H1 (cell line): ENCODE measurements around the gene PRXL2A.

ENCODE experiments used
- CTCF ChIP-seq, 3 experiments: IDR thresholded peaks; 1 replicate in 2 of 3; 2 replicates in 1 of 3; pipeline versions ENCODE4 v1.5.1 to v1.6.1; 2011; ENCODE audit warnings: low read length in 3 of 3, mild to moderate bottlenecking in 3 of 3, inconsistent platforms in 2 of 3, low read depth in 1 of 3, moderate library complexity in 1 of 3; ENCODE audit not compliant: insufficient read depth in 1 of 3; ENCODE audit errors: control extremely low read depth in 1 of 3
- EP300 ChIP-seq, 2 experiments: IDR thresholded peaks; 1 replicate in 1 of 2; 2 replicates in 1 of 2; pipeline ENCODE4 v1.6.1; 2011 to 2012; ENCODE audit warnings: low read depth in 2 of 2, low read length in 2 of 2, mild to moderate bottlenecking in 2 of 2, borderline replicate concordance in 1 of 2, inconsistent platforms in 1 of 2, moderate library complexity in 1 of 2
- EZH2 ChIP-seq: fragments of 200-600 bp; sonication (generic); IDR thresholded peaks from 2 replicates; pipeline ENCODE4 v1.7.1; 2012; ENCODE audit warnings: low read depth, mild to moderate bottlenecking, moderate library complexity, low read length, inconsistent platforms; ENCODE audit not compliant: severe bottlenecking
- JUND ChIP-seq: IDR thresholded peaks from 2 replicates; pipeline ENCODE4 v1.6.1; 2011; ENCODE audit warnings: mild to moderate bottlenecking, improper control_type of control experiment, low read length
- NRF1 ChIP-seq: IDR thresholded peaks from 2 replicates; pipeline ENCODE4 v1.6.1; 2011; ENCODE audit warnings: mild to moderate bottlenecking, low read depth, low read length, improper control_type of control experiment
- RAD21 ChIP-seq, 2 experiments: IDR thresholded peaks in 1 of 2; conservative IDR thresholded peaks in 1 of 2; 2 replicates each; pipeline ENCODE4 v1.6.1; 2011; ENCODE audit warnings: low read depth in 2 of 2, low read length in 2 of 2, improper control_type of control experiment in 1 of 2, inconsistent platforms in 1 of 2, mild to moderate bottlenecking in 1 of 2, moderate library complexity in 1 of 2
- USF2 ChIP-seq: IDR thresholded peaks from 2 replicates; pipeline ENCODE4 v1.6.1; 2011; ENCODE audit warnings: low read length, improper control_type of control experiment
- ZNF274 ChIP-seq: IDR thresholded peaks from 2 replicates; pipeline ENCODE4 v1.7.0; 2012; ENCODE audit warnings: low read length, borderline replicate concordance; ENCODE audit errors: extremely low read depth
- TF ChIP-seq, protein P1 (sequence below): IDR thresholded peaks from 2 replicates; pipeline ENCODE4 v1.6.1; 2011; ENCODE audit warnings: low read depth, mild to moderate bottlenecking, low read length; ENCODE audit not compliant: insufficient read depth

DNA sequence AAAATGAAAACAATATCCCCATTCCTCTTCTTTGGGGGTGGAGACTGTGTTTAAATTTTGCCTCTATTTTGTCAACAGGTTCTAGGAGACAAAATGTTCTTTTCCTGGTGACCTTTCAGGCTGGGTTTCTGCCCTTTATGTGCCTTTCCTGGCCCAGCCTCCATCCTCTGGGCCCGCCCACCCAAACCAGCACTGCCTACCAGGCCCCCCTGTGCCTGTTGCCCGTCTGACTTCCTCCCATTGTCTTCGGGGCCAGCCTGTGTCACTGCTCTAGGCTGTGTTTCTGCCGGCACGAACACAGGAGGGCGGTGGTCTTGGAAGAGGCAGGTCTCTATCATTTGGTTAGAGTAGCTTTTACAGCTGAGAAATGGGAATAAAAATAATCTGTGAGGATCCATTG is 59.7 kb downstream of the PRXL2A start:
- TF ChIP-seq USF2, result no peak
- no peak for TF ChIP-seq CTCF (IDR thresholded peaks at IDR 0.05; ENCODE audit: control extremely low read depth in 1 of 3, insufficient read depth in 1 of 3, low read depth in 1 of 3, low read length in 3 of 3)
- TF ChIP-seq, protein P1, sequence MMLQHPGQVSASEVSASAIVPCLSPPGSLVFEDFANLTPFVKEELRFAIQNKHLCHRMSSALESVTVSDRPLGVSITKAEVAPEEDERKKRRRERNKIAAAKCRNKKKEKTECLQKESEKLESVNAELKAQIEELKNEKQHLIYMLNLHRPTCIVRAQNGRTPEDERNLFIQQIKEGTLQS, result no peak
- TF ChIP-seq EZH2, result no peak
- peak; percentile 19 to 23; a peak in 1 of 4 replicates for TF ChIP-seq RAD21 (IDR thresholded peaks at IDR 0.05 in 1 of 2, conservative IDR thresholded peaks at IDR 0.05 in 1 of 2; ENCODE audit: low read depth in 2 of 2, low read length in 2 of 2)
- no peak for TF ChIP-seq JUND
- no peak for TF ChIP-seq EP300 (IDR thresholded peaks at IDR 0.05; ENCODE audit: borderline replicate concordance in 1 of 2, low read depth in 2 of 2, low read length in 2 of 2)
- no peak for TF ChIP-seq ZNF274
- no peak for TF ChIP-seq NRF1
